NCI-H1417 treated with DMSO at 0.1 percent for 48 hours (cell line): ENCODE measurements around the gene HAUS8.
"Not testable (repeated sequence)": the region's sequence is repeated elsewhere in the genome, so short reads cannot be mapped to it uniquely, and the experiment has no call there.

Source experiments
- DNase-seq: peaks from one replicate; lab custom pipeline; 2025; lab: John Stamatoyannopoulos, UW

Gene HAUS8, protein sequence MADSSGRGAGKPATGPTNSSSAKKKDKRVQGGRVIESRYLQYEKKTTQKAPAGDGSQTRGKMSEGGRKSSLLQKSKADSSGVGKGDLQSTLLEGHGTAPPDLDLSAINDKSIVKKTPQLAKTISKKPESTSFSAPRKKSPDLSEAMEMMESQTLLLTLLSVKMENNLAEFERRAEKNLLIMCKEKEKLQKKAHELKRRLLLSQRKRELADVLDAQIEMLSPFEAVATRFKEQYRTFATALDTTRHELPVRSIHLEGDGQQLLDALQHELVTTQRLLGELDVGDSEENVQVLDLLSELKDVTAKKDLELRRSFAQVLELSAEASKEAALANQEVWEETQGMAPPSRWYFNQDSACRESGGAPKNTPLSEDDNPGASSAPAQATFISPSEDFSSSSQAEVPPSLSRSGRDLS

DNA sequence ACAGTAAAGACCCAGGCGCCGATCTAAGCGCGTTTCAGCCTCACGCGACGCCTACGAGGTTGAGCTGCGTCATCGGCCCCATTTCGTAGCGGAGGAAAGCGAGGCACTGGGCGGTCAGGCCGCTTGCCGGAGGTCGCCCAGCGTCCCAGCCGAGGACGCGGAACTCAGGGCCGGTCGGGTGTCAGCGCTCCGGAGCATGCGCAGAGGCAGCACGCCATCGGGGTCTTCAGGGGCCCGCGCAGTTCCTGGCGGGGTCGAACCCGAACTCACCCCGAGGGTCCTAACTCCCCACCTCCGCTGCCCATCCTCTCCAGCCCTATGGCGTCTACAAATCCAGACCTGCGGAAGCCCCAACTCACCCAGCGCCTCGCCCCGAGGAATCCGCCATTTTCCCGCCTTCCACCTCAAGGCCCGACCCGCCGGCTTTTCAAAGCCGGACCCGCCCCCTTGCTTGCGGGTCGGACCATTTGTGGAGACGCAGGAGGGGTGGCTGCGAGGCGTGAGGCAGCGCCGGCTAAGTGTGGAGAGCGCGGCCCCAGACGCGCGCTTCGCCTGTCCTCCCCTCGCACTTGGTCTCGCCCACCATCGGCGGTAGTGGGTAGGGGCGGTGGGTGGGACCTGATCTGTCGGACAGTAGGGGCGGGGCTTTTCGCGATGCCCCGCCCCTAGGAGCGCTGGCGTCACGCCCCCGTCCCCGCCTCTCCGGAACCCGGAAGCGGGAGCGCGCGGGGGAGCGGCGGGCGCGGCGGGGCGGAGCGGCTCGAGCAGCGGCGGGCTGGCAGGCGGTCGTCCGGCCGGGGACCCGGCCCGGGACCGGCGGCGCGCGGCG, at the start of gene HAUS8, which contains the start of gene MYO9B:
HAUS8 (minus strand) TSS at position 418 of the 829 bp plus-strand sequence; CDS start at position 388, 30 bp downstream.
MYO9B (plus strand) TSS at position 743 of the 829 bp plus-strand sequence. CDS start 25,941 bp downstream, outside the sequence.
- peak; percentile 82 for DNase-seq

DNA sequence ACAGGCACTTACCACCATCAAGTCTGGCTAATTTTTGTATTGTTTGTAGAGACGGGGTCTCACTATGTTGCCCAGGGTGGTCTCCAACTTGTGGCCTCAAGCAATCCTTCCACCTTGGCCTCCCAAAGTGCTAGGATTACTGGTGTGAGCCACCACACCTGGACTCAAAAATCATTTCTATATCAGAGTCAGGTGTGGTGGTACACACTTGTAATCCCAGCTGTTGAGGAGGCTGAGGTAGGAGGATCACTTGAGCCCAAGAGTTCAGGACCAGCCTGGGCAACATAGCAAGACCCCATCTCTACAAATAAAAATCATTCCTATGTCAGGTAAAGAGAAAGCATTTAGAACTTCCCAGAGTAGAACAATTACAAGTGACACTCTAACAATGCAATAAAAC, 48.8 kb upstream of the HAUS8 start:
- DNase-seq, result no peak

DNA sequence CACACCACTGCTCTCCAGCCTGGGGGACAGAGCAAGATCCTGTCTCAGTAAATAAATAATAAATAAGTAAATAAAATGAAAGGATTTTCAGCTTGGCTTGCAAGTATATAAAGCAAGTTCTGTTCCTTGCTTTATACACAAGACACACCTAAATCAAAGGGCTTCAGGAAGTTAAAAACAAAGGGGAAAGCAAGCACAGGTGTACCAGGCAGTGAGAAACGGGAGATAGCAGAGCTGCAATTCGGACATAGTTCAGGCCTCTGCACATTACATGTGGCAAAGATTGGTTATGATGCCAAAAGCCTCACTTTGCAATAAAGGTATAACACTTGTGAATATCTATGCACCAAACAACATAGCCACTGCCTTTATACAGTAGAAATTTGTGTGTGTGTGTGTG, 47.8 kb upstream of the HAUS8 start:
- no peak for DNase-seq

DNA sequence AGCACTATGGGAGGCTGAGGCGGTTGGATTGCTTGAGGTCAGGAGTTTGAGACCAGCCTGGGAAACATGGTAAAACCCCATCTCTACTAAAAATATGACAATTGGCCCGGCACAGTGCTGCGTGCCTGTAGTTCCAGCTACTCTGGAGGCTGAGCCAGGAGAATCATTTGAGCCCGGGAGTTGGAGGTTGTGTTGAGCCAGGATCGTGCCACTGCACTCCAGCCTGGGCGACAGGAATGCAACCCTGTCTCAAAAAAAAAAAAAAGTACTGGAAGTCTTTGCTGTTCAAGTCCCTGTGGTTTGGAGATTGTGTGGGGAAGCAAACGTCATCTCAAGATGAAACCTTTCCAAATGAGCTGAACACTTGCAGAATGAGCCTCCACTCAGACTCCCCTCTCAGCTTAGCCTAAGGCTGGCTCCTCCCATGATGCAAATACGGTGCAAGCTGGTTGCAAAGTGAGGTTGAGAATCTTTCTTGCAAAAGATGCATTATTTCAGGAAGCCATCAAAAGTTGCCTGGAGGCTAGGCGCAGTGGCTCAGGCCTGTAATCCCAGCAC, 46.6 kb upstream of the HAUS8 start:
- DNase-seq, result no peak

DNA sequence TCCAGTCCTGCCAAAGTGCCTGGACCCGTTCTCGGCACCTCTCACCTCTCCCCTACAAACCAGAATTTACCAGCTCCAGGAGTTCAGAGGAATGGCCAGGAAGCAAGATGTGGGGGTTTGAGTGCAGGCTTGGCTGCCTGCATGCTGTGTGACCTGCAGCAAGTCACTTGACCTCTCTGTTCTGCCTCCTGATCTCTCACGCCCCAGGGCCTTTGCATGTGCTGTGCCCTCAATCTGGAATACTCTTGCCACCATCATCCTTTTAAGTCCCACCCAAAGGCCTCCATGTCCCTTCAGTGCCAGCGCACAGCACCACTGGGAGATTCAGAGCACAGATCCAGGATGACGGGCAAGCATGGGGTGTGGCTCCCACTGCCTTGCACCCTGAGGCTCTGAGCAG, 43.7 kb upstream of the HAUS8 start:
- DNase-seq, result no peak

DNA sequence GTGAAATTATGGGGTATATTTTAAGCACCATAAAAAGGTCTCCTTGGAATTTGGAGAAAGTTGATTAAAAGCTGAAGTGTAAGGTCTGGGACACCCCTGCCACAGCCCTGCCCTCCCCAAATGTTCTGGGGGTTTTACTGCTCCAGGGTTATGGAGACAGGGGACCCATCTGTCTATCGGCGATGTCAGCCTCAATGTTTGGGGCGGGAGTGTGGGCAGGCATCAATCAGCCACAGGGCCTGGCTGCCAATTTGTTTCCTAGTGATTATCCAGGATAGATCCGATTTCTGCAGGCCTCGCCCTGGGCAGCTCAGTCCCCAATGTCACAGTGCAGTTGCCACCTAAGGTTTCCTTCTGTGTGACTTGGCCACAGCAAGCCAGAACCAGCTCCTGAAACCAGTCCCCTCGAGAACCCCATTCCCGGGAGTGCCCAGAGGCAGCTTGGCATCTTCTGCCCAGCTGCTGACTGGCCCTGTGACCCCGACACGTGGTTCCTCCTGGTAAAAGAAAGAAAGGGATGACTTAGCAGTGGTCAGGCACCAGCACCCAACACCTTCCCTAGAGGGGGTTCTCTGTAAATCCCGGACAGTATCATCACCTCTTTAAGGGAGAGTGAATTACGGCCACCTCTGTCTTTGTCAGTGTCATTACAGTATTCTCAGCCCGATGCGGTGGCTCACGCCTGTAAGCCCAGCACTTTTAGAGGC, 41.9 kb upstream of the HAUS8 start:
- DNase-seq, result no peak

DNA sequence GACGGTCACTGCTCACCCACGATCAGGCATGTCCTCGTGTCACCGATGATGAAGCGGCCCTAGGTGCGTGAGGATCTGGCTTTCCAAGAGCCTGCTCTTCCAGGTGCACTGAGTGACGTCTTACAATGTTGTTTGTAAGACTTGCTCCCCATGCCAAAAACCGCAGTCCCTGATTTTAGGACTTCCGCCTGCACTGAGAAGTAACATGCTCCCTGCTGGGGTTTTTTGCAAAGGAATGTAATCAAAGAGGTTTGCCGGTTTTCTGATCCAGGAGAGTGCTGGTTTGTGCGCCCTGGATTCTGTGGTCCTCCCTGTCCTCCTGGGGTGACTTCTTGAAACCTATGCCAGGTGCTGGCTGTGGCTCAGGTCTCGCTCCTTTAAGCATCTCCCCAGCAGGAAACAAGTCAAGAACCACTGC, 39.2 kb upstream of the HAUS8 start:
- DNase-seq, result no peak

DNA sequence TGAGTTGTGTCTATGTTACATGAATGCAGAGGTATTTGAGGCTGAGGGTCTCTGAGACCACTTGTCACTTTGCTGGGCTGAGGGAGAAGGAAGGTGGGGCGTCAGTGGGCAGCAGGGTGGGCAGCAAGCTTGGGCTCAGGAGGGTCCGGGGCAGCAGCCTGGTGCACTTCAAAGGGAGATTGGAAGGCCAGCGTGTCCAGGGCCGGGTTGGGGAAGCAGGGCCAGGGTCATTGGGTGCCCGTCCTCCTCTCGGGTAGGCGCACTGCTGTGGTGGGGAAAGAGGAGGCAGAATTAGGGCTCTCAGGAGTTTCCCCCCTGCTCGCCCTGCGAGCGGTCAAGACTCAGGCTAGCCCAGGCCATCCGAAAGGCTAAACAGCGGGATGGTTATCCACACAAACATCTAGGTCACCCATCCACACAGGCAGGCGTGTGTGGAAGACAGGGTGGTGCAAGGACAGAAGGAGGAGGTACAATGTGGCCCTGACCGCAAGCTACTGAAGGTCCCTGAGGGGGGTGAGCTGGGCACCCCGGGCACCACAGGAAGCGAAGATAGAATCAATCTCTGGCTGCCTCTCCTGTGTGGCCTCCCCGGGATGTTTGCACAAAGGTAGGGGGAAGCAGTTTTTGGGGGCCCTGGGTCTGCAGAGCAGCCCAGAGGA, 38.0 kb upstream of the HAUS8 start:
- DNase-seq, result no peak

DNA sequence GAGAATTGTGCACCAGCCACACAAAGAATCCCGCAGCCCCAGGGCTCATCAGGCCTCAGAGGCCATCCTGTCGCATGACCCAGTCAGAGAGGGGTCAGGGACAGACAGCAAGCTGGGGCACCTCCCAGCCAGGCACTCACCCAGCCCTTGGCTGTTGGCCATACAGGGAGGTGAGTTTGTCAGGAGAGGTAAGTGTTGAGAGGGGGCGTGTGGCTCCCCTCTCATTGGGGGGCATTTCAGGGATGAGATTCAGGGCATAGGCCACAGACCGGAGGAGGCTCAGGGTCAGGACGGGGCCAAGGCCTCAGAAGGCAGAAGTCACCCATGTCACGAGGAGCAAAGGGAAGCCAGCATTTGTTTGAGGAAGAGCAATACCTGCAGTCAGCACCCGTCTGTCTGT, 37.4 kb upstream of the HAUS8 start:
- DNase-seq, result no peak

DNA sequence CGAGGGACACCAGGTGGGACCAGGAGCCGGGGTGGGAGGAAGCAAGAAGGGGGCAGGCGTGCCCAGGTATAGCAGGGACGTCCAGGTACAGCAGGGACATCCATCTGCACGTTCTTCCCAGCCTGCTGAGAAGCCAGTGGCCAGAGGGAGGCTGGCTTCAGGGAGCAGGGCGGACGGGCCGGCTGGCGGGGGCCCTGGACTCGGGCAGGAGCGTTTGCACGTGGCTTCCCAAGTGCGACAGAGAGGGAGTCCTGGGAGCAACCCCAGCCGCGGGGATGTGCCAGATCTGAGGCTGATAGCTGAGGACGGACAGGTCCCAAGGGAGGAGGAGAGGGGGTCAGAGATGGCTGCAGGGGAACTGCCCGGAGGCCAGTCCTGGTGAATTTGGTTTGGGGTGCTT, 37.0 kb upstream of the HAUS8 start:
- DNase-seq, result no peak

DNA sequence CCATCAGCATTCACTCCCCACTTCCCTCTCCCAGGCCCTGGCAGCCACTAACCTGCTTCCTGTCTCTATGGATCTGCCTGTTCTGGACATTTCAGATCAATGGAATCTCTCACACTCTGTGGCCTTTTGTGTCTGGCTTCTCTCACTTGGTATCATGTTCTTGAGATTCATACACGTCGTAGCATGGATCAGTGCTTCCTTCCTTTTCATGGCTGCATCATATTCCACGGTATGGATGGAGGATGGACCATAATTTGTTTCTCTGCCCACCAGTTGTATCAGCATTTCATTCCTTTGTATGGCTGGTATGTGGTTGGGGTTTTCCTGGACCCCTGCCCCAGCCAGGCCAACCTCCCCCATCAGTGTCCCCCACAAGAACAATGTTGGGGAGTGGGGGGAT, 36.5 kb upstream of the HAUS8 start:
- DNase-seq, result no peak

DNA sequence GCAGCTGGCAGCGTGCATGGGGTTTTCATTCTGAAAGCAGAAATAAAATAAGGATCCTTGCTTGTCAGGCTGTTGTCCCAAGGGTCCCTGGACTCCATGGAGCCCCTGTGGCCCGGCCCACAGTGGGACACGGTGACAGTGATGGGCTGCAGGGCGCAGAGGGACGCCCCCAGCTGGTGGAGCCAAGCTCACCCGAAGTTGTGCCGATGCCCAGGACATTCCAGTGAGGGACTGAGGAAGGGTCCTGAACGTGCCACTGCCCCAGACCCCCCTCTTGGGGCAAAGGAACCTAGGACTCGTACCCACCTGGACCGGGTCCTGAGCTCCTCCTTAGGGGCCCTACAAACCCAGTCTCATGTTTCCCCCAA, 35.3 kb upstream of the HAUS8 start:
- no peak for DNase-seq

DNA sequence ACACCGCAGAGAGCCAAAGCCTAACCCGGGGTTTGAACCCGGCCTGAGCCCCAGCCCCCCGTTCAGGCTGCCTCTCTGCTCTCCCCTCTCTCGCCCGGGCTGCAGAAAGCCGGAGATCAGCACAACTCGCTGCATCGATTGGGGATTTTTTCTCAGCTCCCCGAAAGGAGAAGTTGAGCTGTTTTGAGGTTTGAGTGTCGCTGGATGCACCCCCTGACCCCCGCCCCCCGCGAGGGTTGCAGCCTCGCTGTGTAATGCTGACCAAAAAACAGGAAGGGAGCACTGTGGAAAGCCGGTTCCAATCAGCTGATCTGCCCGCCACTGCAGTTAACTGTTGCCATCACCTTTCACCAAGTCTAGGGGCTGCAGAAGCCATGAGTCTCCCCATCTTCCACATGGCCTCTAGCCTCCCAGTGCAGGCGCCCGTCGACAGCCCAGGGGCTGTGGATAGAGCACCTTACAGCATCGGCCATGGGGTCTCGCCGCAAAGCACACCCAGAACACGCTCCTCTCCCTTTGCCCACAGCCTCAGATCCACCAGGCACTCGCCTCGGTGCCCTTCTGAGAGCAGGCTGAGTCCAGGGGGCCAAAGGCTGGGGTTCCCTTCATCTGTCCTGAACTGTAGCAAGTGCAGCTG, 34.8 kb upstream of the HAUS8 start:
- no peak for DNase-seq

DNA sequence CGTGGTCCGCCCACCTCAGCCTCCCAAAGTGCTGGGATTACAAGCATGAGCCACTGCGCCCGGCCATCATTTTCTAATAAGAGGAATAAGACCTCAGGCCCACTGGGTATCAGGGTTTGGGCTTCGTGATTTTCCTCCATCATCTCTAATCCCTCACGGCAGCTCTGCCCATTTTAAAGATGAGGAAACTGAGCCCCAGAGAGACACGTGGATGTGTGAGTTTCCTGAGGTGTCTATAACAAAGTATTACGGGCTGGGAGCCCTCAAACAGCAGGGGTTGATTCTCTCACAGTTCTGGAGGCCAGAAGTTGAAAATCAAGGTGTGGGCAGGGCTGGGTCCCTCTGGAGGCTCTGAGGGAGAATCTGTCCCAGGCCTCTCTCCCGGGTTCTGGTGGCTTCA, 34.0 kb upstream of the HAUS8 start:
- DNase-seq, result no peak

DNA sequence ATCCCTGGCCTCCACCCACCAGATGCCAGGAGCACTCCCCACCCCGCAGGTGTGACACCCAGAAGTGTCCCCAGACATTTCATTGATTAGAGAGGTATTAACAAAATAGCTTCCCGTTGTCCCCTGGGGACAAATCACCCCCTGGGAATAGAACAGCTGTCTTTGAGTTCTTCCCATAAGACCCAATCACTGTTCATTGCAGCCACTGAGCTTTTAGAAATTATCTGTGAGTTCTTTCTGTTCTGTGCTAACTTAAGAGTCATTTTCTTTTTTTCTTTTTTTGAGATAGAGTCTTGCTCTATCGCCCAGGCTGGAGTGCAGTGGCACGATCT, 33.2 kb upstream of the HAUS8 start:
- no peak for DNase-seq

DNA sequence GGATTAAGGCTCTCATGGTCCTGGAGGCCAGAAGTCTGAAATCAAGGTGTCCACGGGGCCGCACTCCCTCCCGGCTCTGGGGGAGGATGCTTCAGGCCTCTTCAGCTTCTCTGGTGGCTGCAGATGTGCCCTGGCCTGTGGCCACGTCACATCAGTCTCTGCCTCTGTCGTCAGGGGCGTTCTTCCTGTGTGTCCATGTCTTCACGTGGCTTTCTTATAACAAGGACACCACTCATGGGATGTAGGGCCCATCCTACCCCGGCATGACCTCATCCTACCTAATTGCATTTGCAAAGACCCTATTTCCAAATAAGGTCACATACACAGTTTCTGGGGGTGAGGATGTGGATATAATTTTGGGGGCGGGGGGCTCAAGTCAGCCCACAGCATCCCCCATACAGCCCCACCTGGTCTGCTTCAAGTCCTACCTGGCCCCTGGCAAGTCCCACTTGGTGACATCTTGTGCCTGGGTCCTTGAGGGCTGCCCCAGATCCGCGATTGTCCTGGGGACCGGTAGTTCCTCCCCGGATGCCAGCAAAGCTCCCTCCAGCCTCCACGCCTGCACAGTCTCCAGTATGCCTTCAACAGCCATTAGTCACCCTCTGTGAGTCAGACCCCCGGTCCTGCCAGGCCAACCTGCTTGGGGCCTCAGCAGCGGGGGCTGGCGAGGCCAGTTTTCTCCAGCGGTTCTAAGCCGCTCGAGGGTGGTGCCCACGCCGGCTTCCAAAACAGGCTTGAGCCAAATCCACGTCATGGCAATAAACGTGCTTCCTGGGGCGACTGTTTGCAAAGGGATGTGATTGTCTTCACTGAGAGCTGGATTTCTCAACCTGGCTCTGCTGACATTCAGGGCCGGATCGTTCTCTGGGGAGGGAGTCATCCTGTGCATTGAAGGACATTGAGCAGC, 32.5 kb upstream of the HAUS8 start:
- no peak for DNase-seq

DNA sequence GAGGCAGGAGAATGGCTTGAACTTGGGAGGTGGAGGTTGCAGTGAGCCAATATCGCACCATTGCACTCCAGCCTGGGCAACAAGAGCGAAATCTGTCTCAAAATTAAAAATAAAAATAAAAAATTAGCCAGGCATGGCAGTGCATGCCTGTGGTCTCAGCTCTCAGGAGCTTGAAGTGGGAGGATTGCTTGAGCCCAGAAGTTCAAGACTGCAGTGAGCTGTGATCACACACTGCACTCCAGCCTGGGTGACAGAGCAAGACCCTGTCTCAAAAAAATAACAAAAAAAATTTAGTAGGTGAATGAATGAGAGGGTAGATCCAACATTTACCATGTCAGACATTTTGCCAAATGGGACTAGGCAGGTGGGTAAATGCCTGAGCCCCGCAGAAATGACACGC, 31.7 kb upstream of the HAUS8 start:
- DNase-seq, result not testable (repeated sequence)

DNA sequence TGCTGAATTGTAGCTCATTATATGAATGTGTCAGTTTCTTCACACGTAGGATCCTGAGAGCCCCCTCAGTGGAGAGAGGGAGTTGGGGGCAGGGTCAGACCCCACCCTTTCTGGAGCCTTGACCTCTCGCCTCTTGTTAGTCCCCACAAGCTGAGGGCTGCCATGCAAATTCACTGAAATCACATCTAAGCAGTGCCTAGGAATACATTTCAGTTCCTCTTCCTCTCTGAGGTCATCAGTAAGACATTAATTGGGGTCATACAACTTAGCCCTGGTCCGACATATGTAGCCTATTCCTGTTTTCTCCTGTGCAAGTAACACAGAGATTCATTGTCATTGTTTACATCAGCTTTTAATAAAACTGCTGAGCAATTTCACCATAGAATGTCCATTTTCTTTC, 30.3 kb upstream of the HAUS8 start:
- DNase-seq, result no peak

DNA sequence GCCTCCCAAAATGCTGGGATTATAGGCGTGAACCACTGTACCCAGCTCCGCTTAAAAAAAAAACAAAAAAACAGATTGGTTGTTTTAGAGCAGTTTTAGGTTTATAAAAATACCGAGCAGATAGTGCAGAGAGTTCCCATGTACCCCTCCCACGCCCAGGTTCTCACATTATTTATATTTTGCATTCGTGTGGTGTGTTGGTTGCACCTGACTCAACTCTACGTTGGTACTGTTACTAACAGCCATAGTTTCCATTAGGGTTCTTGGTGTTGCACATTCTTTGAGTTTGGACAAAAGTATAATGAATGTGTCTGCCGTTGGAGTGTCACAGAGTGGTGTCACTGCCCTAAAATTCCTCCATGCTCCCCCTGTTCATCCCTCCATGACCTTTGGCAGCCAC, 29.4 kb upstream of the HAUS8 start:
- DNase-seq, result no peak

DNA sequence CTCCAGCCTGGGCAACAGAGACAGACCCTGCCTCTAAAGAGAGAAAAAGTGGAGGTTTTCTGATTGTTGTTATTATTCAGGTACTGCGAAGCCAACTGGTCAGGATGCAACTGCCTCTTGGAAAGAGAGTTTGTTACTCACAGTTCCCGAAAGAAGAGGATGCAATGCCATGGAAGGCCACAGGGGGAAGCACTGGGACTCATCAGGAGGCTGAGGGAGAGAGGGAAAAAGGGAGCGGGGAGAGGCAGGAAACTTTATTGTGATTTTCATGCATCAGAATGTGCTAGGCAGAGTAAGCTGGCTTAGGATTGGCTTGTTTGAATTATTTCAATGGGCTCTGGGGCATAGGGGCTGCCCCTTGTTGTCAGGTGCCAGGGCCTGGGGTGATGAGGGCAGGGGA, 27.9 kb upstream of the HAUS8 start:
- DNase-seq, result no peak
